D721Med (cell line): Measurements from ENCODE around the gene ZNF593OS.

Experiments used
- DNase-seq: peaks from one replicate; pipeline ENCODE4 v3.0.0; 2011; ENCODE audit warnings: low spot score; ENCODE audit not compliant: insufficient read length
- FAIRE-seq: peaks from 2 replicates; lab custom pipeline; 2011; peaks lifted over from hg19 to GRCh38; lab: Jason Lieb, UNC
- CTCF ChIP-seq: IDR thresholded peaks from 2 replicates; pipeline ENCODE4 v1.5.1; 2012; ENCODE audit warnings: mild to moderate bottlenecking, control low read depth; ENCODE audit not compliant: insufficient read depth; ENCODE audit errors: missing control alignments

ZNF593OS gene

GRCh38 chr1:26132128-26132833 lies 39.4 kb downstream of the ZNF593OS start:
- FAIRE-seq (no peak), DNase-seq (no peak)
- TF ChIP-seq CTCF, result no peak

- DNase-seq (no peak), FAIRE-seq (no peak)
- no peak for TF ChIP-seq CTCF
Observed at GRCh38 chr1:26130695-26131094, 40.9 kb downstream of the ZNF593OS start.

GRCh38 chr1:26129778-26130177 lies 41.9 kb downstream of the ZNF593OS start:
- no peak for DNase-seq
- TF ChIP-seq CTCF, result no peak
- FAIRE-seq, result no peak

GRCh38 chr1:26127235-26128163 lies 44.1 kb downstream of the ZNF593OS start:
- no peak for TF ChIP-seq CTCF
- FAIRE-seq, result no peak

GRCh38 chr1:26126321-26127084 lies 45.1 kb downstream of the ZNF593OS start:
- no peak for DNase-seq
- no peak for FAIRE-seq
- no peak for TF ChIP-seq CTCF

More at GRCh38 chr1:26127235-26128163, 44.1 kb downstream of the ZNF593OS start:
- DNase-seq, result no peak

GRCh38 chr1:26125946-26126320 lies 45.7 kb downstream of the ZNF593OS start:
- no peak for FAIRE-seq
- no peak for TF ChIP-seq CTCF

More at GRCh38 chr1:26125946-26126320, 45.7 kb downstream of the ZNF593OS start:
- no peak for DNase-seq
